Panc1 (cell line): ENCODE results near the gene SLC17A5. TPM values are rescaled to one million over a fixed set of nuclear protein-coding genes. Genes with fewer than 3 reads are reported as not detected.
A peak's percentile ranks its signal among the peaks of the same experiment; 100 is the strongest.

Experiments
- ATAC-seq: fragments of 200-7000 bp; cut with Tn5 transposase; 2 replicates; pipeline ENCODE4 v1.9.1; 2020; ENCODE audit warnings: mild to moderate bottlenecking, moderate library complexity
- BruUV-seq: library from RNA; stranded (reverse); fragments of 400-500 nt; replicated peaks from 2 replicates; lab custom pipeline; 2021; lab: Mats Ljungman, UMichigan
- CTCF ChIA-PET: fragments of 300-600 bp; sonication (Branson Sonifier 250); formaldehyde crosslinking; loops from one replicate; lab custom pipeline; 2022; ENCODE audit warnings: antibody characterized with exemption; lab: Charles Lee
- POLR2A ChIA-PET: fragments of 300-600 bp; sonication (Branson Sonifier 250); formaldehyde crosslinking; loops from one replicate; lab custom pipeline; 2022; ENCODE audit warnings: antibody characterized with exemption; lab: Charles Lee
- DNase-seq: peaks from one replicate; pipeline ENCODE4 v3.0.0-alpha.2; 2010; ENCODE audit warnings: low read depth, low spot score
- H3K27ac ChIP-seq: 2 replicates; pipeline ENCODE4 v1.5.1; 2011; ENCODE audit warnings: mild to moderate bottlenecking, low read length, inconsistent platforms
- H3K27me3 ChIP-seq: fragments of 200-500 bp; sonication (Bioruptor generic); 2 replicates; pipeline ENCODE4 v1.6.0; 2014; ENCODE audit warnings: low read length, inconsistent platforms; ENCODE audit not compliant: control insufficient read depth, insufficient read depth
- H3K36me3 ChIP-seq: fragments of 200-500 bp; sonication (Bioruptor generic); 2 replicates; pipeline ENCODE4 v1.5.1; 2014; ENCODE audit warnings: inconsistent platforms, mild to moderate bottlenecking, low read length, moderate library complexity; ENCODE audit not compliant: control insufficient read depth, insufficient read depth
- H3K4me1 ChIP-seq: 2 replicates; pipeline ENCODE4 v1.5.1; 2011; ENCODE audit warnings: inconsistent platforms, mild to moderate bottlenecking, low read length, moderate library complexity; ENCODE audit not compliant: control insufficient read depth, insufficient read depth
- H3K4me3 ChIP-seq, 2 experiments: 2 replicates each; pipeline ENCODE4 v1.5.1; 2011 to 2012; ENCODE audit warnings: low read depth in 2 of 2, low read length in 2 of 2, mild to moderate bottlenecking in 2 of 2, inconsistent platforms in 1 of 2, moderate library complexity in 1 of 2
- H3K9me3 ChIP-seq: fragments of 200-500 bp; sonication (Bioruptor generic); 2 replicates; pipeline ENCODE4 v1.5.1; 2014; ENCODE audit warnings: low read depth, mild to moderate bottlenecking, inconsistent platforms, low read length, moderate library complexity; ENCODE audit not compliant: control insufficient read depth, insufficient read depth
- CTCF ChIP-seq: fragments of 450-650 bp; IDR thresholded peaks from 2 replicates; pipeline ENCODE4 v1.5.1; 2017; ENCODE audit warnings: mild to moderate bottlenecking
- POLR2AphosphoS5 ChIP-seq: IDR thresholded peaks from 2 replicates; pipeline ENCODE4 v1.6.1; 2012; ENCODE audit warnings: mild to moderate bottlenecking, low read depth, low read length, moderate library complexity
- SIN3A ChIP-seq: IDR thresholded peaks from 2 replicates; pipeline ENCODE4 v1.6.1; 2012; ENCODE audit warnings: low read depth, mild to moderate bottlenecking, low read length, moderate library complexity, borderline replicate concordance; ENCODE audit not compliant: insufficient read depth
- TCF7L2 ChIP-seq: IDR thresholded peaks from 2 replicates; pipeline ENCODE4 v1.6.1; 2011; ENCODE audit warnings: mild to moderate bottlenecking, low read depth, low read length, inconsistent platforms
- in situ Hi-C: cut with HindIII; loops from 2 replicates; pipeline ENCODE4 v1.10.0; 2016; ENCODE audit warnings: low sequenced_read_pairs, low pct_unique_long_range_greater_than_20kb
- intact Hi-C: fragments of 100-400 bp; cut with micrococcal nuclease; formaldehyde crosslinking; loops from one replicate; pipeline ENCODE4 v1.10.0; 2022; ENCODE audit not compliant: unreplicated experiment
- total RNA-seq: library from RNA; stranded (reverse); gene quantifications from one replicate; pipeline ENCODE4 v1.2.1, GENCODE V29; 2021; ENCODE audit not compliant: unreplicated experiment
- TF ChIP-seq, protein P1 (sequence below), 2 experiments: IDR thresholded peaks; 2 replicates each; pipeline ENCODE4 v1.6.1; 2011 to 2012; ENCODE audit warnings: low read depth in 2 of 2, control low read depth in 1 of 2, low read length in 1 of 2, mild to moderate bottlenecking in 1 of 2, moderate library complexity in 1 of 2; ENCODE audit not compliant: insufficient read depth in 1 of 2

SLC17A5 gene
- total RNA-seq, 1 experiment from 2014 or later = 20.6 TPM

DNA sequence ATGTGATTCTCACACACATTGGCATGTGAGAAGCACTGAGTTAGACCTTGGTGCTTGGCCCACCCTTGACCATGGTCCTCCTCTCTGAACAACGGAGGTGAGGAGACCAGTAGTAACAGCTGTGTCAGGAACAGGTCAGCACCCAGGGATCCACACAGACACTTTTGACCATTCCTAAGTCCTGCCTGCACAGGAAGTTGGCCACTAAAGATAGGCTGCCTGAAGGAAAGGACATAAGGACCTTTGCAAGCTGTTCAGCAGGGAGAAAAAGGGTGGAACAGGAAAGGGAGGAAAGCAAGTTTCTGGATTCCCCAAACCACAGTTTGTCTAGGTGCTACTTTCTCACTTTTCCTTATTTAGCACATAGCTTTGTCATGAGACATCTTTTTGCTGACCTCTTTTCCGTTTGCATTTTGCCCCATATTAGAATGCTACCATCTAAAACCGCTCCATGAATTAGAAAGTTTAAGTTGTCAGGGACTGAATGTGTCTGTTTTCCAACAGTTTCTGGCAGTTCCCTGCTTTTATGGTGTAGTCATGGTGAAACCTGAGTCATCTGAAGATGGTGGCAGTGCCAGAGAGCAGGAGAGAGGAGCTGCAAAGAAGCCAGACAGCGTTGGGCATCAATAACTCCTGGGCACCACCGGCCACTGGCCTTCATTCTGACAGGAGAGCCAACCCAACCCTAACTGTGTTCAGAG, 41.1 kb upstream of the SLC17A5 start:
- ATAC-seq (peak; percentile 53), DNase-seq (peak; percentile 48)
- ChIA-PET CTCF (no interaction called here), POLR2A (no interaction called here)
- Histone ChIP-seq H3K4me1 (peaks cover 18% of the 10 kb centered on the region), H3K27ac (peak overlapping the region; percentile 88), H3K27me3 (no peaks in the 10 kb centered on the region), H3K4me3 (peak overlapping the region; percentile 57 to 71), H3K36me3 (peaks cover 5% of the 10 kb centered on the region), H3K9me3 (peaks cover 4% of the 10 kb centered on the region; the same call in 1 of the 2 replicates)
- TSS peak; percentile 57 for BruUV-seq
- in situ Hi-C loops (no loop called here), intact Hi-C loops (no loop called here)
- no peak for TF ChIP-seq TCF7L2
- TF ChIP-seq SIN3A = no peak
- TF ChIP-seq POLR2AphosphoS5 = no peak
- TF ChIP-seq, protein P1, sequence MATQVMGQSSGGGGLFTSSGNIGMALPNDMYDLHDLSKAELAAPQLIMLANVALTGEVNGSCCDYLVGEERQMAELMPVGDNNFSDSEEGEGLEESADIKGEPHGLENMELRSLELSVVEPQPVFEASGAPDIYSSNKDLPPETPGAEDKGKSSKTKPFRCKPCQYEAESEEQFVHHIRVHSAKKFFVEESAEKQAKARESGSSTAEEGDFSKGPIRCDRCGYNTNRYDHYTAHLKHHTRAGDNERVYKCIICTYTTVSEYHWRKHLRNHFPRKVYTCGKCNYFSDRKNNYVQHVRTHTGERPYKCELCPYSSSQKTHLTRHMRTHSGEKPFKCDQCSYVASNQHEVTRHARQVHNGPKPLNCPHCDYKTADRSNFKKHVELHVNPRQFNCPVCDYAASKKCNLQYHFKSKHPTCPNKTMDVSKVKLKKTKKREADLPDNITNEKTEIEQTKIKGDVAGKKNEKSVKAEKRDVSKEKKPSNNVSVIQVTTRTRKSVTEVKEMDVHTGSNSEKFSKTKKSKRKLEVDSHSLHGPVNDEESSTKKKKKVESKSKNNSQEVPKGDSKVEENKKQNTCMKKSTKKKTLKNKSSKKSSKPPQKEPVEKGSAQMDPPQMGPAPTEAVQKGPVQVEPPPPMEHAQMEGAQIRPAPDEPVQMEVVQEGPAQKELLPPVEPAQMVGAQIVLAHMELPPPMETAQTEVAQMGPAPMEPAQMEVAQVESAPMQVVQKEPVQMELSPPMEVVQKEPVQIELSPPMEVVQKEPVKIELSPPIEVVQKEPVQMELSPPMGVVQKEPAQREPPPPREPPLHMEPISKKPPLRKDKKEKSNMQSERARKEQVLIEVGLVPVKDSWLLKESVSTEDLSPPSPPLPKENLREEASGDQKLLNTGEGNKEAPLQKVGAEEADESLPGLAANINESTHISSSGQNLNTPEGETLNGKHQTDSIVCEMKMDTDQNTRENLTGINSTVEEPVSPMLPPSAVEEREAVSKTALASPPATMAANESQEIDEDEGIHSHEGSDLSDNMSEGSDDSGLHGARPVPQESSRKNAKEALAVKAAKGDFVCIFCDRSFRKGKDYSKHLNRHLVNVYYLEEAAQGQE (IDR thresholded peaks at IDR 0.05; ENCODE audit: insufficient read depth in 1 of 2, low read depth in 2 of 2, low read length in 1 of 2) = no peak
- no peak for TF ChIP-seq CTCF

DNA sequence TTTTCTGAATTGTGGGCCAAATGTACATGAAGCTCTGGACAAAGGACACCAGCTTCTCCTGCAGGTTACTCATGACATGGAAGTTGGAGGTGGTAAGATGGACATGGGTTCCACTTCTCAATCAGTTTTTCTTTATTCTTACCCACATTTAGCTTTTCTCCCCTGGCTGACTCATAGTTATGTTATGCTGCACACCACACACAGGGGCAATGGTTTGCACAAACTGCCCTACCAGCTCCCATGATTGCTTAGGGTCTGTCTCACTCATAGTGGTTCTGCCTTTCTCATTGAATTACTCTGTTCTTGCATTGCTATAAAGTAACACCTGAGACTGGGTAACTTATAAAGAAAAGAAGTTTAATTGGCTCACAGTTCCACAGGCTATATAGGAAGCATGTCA, 37.7 kb upstream of the SLC17A5 start:
- peaks cover 10% of the 10 kb centered on the region for H3K4me1 ChIP-seq
- H3K27me3 ChIP-seq = no peaks in the 10 kb centered on the region
- H3K9me3 ChIP-seq = peaks cover 4% of the 10 kb centered on the region; the same call in 1 of the 2 replicates
- in situ Hi-C loops = no loop called here
- TF ChIP-seq POLR2AphosphoS5 (no peak), SIN3A (no peak), CTCF (no peak), TCF7L2 (no peak)
- TF ChIP-seq, protein P1 (IDR thresholded peaks at IDR 0.05; ENCODE audit: insufficient read depth in 1 of 2, low read depth in 2 of 2, low read length in 1 of 2) = no peak
- ChIA-PET POLR2A (interaction anchor here (0.6 kb wide), 1 partner anchor 301 kb away, joined by 6 read pairs; no protein-coding TSS in a partner anchor), CTCF (no interaction called here)
- DNase-seq = no peak
- intact Hi-C loops = no loop called here
- no peak overlapping the region for H3K27ac ChIP-seq
- no peak overlapping the region for H3K4me3 ChIP-seq
- H3K36me3 ChIP-seq = peaks cover 2% of the 10 kb centered on the region; the same call in 1 of the 2 replicates
- no peak for ATAC-seq
- BruUV-seq = no TSS peak
